GM19397 (cell line): ENCODE data around the gene MYO3B.
"Not testable (repeated sequence)": the region's sequence is repeated elsewhere in the genome, so short reads cannot be mapped to it uniquely, and the experiment has no call there.

ENCODE experiments used
- ATAC-seq: cut with Tn5 transposase; IDR thresholded peaks from one replicate; pipeline ENCODE4 v1.9.1; 2021; ENCODE audit warnings: mild to moderate bottlenecking, moderate library complexity; ENCODE audit not compliant: unreplicated experiment

Gene MYO3B

GRCh38 chr2:170206805-170207407 is 29.0 kb downstream of the MYO3B start:
- ATAC-seq: no peak

DNA sequence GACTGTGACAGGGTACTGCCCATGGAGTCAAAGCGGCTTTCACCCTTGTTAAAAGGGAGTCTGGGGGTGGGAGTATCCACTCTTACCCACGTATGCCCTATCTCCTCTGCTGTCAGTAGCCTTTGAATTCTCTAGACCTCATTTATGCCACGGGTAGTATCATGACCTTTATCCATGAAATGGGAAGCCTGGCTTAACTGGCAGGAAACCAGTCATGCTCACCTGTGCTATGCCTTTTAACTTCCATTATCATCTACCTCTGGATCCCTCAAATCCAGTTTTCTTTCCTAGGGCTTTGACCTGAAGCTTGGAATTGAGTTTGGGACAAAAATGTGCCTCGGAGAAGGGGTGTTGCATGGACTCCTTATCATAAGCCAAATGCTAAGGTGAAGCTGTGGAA is 30.0 kb downstream of the MYO3B start:
- no peak for ATAC-seq

DNA sequence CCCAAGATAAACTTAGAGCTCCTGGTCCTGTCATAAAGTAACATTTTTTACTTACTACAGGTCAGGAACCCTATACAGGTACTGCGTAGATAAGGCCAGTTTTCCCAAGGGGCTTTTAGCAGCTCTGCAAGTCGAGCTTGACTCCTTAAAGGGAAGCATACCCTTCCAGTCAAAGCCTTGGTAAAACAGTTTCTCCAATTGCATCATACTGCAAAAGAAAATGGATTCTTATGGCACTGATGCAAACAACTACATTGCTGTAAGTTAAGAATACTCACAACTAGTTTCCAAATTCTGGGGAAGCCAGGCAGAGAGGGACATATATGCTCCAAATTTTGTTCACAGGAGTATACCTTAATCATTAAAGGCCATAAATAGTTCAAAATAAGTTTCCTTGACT is 31.0 kb downstream of the MYO3B start:
- no peak for ATAC-seq

DNA sequence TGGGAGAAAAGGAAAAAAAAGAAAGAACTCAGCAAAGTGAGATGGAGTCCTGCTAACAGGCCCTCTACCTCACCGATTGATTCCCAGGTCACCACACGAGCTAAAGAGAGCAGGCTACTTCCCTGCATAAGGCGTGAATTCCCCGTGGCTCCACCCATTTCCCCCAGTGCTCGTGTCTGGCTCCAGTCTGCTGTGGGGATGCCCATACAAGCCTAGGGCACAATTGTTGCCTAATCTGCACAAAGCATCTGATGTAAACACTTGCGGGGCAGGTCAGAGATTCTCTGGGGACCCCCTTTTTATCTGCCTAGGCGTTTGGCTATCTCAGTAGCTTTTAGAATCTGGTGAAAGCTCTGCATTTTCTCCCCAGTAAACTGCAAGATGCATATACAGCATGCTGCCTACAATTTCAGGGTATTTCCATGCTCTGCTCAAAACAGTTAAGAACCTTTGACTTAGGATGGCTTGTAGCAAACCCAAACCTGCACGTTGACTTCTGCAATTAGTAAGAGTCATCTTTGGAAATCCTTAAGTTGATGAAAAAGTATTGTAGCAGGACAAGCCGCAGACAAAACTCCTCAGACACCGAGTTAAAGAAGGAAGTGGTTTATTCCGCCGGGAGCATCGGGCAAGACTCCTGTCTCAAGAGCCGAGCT is 34.8 kb downstream of the MYO3B start:
- ATAC-seq: no peak

- ATAC-seq: not testable (repeated sequence)
Measured at GRCh38 chr2:170213281-170213625, 35.3 kb downstream of the MYO3B start.

DNA sequence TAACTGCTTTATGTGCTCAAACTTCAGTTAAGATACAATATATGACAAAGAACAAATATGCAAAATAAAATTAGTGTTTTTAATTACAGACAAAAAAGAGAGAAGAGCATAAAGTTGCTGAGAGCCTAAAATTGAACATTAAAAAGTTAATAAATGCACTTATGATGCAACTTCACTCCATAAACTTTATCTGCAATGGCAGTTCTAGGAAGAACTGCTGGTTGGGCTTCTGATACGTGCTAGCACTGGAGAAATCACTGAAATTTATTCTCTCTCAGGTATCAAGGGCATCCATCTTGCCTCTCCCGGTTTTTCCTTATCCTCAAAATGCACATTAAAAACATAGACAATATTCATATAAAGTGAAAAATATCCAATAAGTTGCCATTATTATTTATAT is 35.7 kb downstream of the MYO3B start:
- ATAC-seq: no peak

DNA sequence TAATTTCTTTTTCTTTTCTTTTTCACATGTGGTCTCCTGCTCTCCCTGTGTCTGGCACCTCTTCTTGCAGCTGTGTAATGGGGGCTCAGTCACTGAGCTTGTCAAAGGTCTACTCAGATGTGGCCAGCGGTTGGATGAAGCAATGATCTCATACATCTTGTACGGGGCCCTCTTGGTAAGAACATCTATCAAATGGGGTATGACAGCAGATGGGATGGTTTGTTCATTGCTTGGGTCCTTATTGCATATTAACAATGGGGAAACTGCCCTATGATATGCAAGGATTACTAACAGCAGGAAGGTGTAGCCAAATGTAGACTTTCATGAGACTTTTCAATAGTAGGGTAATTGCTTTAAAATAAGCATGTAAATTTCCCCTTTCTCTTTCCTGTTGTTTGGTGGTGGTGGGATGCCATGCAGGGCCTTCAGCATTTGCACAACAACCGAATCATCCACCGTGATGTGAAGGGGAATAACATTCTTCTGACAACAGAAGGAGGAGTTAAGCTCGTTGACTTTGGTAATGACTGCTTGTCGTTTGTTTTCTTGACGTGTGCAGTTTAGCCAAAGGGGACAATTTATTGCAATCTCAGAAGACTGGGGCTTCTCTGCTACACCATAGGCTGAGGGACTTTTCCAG is 36.5 kb downstream of the MYO3B start:
- ATAC-seq: no peak

- ATAC-seq: no peak
Measured at GRCh38 chr2:170215021-170215420, 37.1 kb downstream of the MYO3B start.

DNA sequence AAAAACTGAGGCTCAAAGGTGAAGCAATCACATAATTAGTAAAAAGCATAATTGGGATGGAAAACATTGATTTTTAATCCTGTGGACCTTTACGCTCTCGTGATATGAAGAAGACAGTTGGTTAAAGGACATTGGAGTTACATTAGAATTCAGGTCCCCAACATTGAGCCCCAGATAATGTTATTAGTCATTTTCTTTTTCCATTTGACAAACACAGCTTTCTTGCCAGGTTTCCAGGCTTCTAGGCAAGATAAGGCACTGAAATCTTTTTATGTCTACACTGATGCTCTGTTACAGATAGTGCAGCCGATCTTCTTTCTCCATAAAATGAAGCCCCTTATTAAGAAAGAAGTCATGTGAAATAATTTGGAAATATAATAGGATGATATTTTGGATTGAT is 38.5 kb downstream of the MYO3B start:
- ATAC-seq: no peak

DNA sequence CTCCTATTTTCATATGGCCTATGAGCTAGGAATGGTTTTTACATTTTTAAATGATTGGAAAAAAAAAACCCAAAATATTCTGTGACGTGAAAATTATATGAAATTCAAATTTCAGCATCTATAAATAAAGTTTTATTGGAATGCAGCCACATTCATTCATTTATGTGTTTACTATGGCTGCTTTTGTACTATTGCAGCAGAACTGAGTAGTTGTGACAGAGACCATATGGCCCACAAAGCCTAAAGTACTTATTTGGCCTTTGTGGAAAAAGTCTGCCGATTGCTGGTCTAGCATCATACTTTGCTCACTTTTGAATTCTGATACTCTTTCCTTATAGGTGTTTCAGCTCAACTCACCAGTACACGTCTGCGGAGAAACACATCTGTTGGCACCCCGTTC is 39.0 kb downstream of the MYO3B start:
- no peak for ATAC-seq

DNA sequence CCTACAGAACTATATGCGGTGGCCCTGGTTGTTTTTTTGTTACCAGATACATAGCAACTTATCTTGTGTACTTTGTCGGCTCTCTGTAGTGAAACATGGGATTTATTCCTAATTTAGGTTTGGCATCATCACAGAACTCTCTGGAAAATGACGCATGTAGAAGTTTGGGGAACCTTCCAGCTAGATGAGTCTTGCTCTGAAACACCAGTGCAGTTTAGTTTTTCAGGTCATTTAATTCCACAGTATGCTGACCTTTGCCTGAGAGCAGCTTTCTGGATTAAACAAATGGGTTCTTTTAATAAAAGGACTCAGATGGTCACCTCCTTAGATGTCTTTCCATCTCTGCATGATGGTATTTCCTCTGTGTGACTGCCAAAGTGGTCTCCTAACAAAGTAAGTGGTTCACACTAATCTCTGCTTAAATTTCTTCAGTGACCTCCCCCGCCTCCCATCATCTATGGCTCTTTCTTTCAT is 39.9 kb downstream of the MYO3B start:
- no peak for ATAC-seq

DNA sequence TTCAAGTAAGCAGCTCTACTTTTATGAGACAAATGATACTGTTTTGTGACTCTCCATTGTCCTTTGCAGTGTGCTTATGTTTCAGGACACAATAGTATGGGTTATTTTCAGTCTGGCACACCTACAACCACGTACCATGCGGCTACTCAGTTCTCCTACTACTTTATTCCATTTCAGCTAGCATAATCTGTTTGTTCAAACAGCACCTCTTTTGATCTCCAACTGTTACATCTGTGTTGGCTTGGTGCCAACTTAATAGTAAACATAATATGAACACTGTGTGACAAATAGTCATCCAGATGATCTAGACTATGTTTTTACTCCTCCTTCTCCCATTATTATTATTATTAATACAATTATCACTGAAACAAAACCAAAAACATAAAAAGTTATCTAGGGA is 40.5 kb downstream of the MYO3B start:
- no peak for ATAC-seq

DNA sequence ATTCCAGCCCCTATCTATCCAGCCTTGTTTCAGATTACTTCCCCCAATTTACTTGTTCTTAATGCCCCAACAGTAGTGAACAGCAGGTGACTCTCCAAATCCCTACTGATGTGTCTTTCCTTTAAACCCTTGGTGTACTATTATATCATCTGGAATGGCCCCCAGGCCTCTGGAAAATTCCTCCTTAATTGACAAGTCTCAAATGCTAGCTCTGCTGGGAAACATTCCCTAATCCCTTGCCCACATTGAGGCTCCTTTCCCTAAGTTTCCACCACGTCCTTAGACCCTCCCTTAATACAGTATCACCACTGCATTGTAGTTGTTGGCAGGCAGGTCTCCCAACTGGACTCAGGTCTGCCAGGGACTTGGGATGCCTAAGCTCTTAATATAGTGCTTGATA is 41.0 kb downstream of the MYO3B start:
- ATAC-seq: no peak

DNA sequence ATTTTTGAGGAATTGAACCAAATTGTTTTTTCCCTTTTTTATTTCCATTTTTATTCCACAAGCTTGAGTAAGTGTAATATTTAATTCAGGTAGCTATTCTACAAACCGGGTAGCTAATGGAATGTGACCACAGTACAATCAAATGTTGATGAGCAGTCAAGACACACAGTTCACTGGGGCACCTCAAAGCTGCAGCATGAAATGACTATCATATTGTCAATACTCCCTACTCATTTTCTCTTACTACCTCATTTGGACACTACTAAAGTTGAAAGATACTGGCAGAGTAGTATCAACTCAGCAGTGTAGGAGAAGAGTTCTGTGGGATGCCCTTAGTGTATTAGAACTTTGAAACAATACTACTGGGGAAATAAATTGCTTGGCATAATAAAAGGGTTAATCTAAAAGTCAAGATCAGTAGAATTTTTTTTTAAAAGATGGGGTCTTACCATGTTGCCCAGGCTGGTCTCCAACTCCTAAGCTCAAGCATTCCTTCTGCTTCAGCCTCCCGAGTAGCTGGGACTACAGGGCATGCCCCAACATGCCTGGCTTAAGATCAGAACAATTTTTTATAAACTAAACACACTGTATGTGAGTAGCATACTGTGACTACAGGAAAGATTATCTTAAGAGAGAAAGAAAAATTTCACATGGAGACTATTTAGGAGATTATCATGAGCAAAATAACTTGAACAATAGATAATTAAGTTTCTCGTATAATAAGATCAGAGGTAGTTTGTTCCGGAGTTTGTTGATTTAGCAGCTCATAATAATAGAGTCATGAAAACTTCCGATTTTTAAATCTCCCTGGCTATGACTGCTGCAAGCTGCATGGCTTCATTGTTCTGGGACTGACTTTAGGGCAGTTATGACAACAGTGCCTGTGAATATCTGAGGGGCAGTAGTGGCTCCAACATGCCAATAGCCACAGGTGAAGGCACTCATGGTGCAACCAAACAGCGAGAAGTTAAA is 43.7 kb downstream of the MYO3B start:
- no peak for ATAC-seq

- ATAC-seq: no peak
Measured at GRCh38 chr2:170222298-170222697, 44.4 kb downstream of the MYO3B start.

DNA sequence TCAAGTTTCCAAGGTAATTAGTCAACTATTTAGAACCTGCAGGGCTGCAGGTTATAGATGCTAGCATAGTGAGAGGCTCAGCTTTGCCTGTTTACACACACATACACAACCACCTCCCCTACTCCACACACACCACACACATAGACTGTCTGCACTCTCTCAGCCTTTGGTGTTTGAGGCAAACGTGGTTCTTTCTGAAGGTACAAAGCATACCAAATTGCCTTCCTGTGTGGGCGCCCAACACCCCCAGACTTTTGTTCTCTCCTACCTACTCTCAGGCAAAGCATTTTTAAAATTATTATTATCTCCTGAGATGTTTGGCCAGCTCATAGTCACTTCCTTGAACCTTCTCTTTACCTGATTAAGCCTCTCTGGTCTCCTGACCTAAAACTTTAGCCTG is 44.9 kb downstream of the MYO3B start:
- no peak for ATAC-seq

GRCh38 chr2:170224692-170225294 is 46.8 kb downstream of the MYO3B start:
- no peak for ATAC-seq

DNA sequence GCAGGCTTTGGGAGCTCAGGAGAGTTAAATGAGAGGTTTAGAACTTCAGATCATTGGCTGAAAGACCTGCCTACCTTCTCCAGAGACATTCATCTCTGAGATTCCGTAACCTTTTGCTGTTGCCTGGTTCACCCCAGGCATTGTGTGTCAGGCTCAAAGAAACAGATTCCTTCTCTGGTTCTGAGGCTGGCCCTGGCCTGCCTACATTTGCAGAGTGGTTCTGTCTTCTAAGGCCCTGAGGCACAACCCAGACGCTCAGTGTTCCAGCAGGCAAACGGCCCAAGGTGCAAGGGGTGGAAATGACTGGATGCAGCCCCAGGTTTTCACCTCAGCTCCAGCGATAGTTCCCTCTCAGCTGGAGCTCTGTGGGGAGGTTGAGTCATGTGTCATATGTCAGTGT is 48.3 kb downstream of the MYO3B start:
- no peak for ATAC-seq

DNA sequence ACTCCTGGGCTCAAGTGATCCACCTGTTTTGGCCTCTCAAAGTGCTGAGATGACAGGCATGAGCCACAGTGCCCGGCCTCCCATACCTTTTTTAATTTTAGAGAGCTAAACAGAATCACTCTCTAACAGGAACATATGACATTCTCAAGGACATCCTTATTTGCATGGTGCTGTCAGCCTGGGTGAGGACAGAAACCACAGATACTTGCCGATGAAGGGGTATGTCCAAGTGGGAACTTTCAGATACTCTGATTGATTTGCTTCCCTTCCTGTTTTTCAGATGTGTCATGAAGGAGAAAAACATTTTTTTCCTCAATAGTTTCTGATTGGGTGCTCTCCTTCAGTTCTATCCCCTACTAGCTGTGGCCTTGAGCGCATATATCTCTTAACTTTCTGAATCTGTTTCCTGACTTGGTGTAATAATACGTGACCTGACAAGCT is 49.6 kb downstream of the MYO3B start:
- ATAC-seq: peak; percentile 57

DNA sequence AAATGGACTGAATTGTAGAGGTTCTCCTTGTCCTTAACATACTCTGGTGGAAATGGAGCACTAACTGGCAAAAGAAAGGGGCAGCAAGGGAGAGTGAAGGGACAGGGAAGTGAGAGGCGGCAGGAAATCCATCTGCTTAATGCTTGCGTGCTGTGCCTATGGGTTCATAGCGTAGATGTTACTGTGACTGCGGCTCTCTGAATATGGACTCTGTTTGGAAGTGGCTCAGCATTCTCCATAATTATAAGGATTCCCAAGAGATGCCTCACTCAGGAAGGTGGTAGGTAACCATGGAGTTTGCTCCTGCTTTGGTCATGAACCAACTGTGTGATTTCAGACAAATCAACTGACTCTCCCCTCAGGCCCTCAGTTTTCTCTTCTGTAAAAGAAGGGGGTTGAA is 50.0 kb downstream of the MYO3B start:
- ATAC-seq: no peak

DNA sequence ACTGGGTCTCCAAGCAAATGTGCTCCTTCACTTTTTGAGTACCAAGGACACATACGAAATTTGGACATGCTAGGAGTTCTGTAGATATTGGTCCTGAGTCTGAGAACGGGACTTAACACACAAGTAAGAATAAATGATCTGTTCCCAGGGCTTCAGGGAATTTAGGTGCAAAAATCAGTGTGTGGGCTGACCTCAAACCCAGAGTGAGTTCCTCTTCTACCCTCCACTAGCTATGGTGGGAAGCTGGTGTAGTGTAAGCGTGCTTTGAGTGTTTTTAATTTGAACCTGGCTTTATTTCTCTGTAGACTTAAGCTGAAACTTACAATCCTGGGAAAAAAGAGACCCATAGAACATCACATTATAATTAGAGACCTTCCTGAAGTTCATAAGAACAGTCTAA is 50.5 kb downstream of the MYO3B start:
- no peak for ATAC-seq
